Activated CD8-positive, alpha-beta memory T cell treated with anti-CD3 and anti-CD28 coated beads for 48 hours (primary cell): ENCODE measurements around the gene PSMD10.

Experiments
- DNase-seq, 3 experiments: peaks; one replicate each; pipeline ENCODE4 v3.0.0-alpha.2; 2020; ENCODE audit warnings: low read depth in 2 of 3, low spot score in 2 of 3

Gene PSMD10

GRCh38 chrX:108072746-108073145 is 18.6 kb downstream of the PSMD10 start:
- DNase-seq: no peak

- no peak for DNase-seq
These were observed 19.8 kb downstream of the PSMD10 start for GRCh38 chrX:108071578-108071977.

- no peak for DNase-seq
These were observed 20.5 kb downstream of the PSMD10 start for GRCh38 chrX:108070891-108071290.

GRCh38 chrX:108068121-108068520 is 23.2 kb downstream of the PSMD10 start:
- no peak for DNase-seq

- no peak for DNase-seq
These were observed 26.7 kb downstream of the PSMD10 start for GRCh38 chrX:108064613-108065012.

- no peak for DNase-seq
These were observed 27.3 kb downstream of the PSMD10 start for GRCh38 chrX:108064001-108064400.

GRCh38 chrX:108059801-108060200 is 31.5 kb downstream of the PSMD10 start:
- DNase-seq: no peak

GRCh38 chrX:108055546-108055945 is 35.8 kb downstream of the PSMD10 start:
- no peak for DNase-seq

GRCh38 chrX:108053218-108053617 is 38.1 kb downstream of the PSMD10 start:
- DNase-seq: no peak

- no peak for DNase-seq
These were observed 41.7 kb downstream of the PSMD10 start for GRCh38 chrX:108049649-108050048.

- DNase-seq: no peak
These were observed 46.6 kb downstream of the PSMD10 start, which contains the start of gene VSIG1 for GRCh38 chrX:108044554-108045256. VSIG1 (plus strand) TSS chrX:108045065; CDS start chrX:108045131, 66 bp downstream.

GRCh38 chrX:108036298-108036973 is 54.9 kb downstream of the PSMD10 start:
- no peak for DNase-seq

- no peak for DNase-seq
These were observed 56.6 kb downstream of the PSMD10 start for GRCh38 chrX:108034725-108035124.
